HL-60/S4 (cell line): ENCODE data around the gene PARP6.

Source experiments
- in situ Hi-C: fragments of 300-500 bp; cut with MboI; formaldehyde crosslinking; loops from 2 replicates; pipeline ENCODE4 v1.14.3; 2022; ENCODE audit warnings: low sequenced_read_pairs

PARP6 gene

GRCh38 chr15:72201391-72201921, 70.9 kb downstream of the PARP6 start:
- in situ Hi-C loops = no loop called here

GRCh38 chr15:72200395-72201237, 71.7 kb downstream of the PARP6 start:
- in situ Hi-C loops = no loop called here

GRCh38 chr15:72199721-72200212, 72.6 kb downstream of the PARP6 start:
- in situ Hi-C loops = no loop called here

- in situ Hi-C loops = no loop called here
Observed at GRCh38 chr15:72199205-72199515, 73.2 kb downstream of the PARP6 start.

GRCh38 chr15:72198356-72199204, 73.8 kb downstream of the PARP6 start:
- in situ Hi-C loops = no loop called here

GRCh38 chr15:72197460-72198355, 74.6 kb downstream of the PARP6 start, which contains the start of gene GRAMD2A:
GRAMD2A (minus strand) TSS chr15:72197787.
- in situ Hi-C loops = no loop called here

GRCh38 chr15:72197041-72197459, 75.3 kb downstream of the PARP6 start:
- in situ Hi-C loops = no loop called here

- in situ Hi-C loops = no loop called here
Observed at GRCh38 chr15:72196409-72197040, 75.8 kb downstream of the PARP6 start.

GRCh38 chr15:72195101-72195511, 77.2 kb downstream of the PARP6 start:
- in situ Hi-C loops = no loop called here

GRCh38 chr15:72193836-72194396, 78.4 kb downstream of the PARP6 start:
- in situ Hi-C loops = no loop called here

GRCh38 chr15:72192416-72192815, 79.9 kb downstream of the PARP6 start:
- in situ Hi-C loops = no loop called here
